Neutrophil (primary cell): ENCODE results near the gene CSF1R.

Experiments used
- H3K27ac ChIP-seq: fragments of 200-600 bp; sonication (generic); 2 replicates; pipeline ENCODE4 v1.5.1; 2016; ENCODE audit warnings: mild to moderate bottlenecking, moderate library complexity
- H3K27me3 ChIP-seq: fragments of 200-600 bp; sonication (generic); 2 replicates; pipeline ENCODE4 v1.6.0; 2016; ENCODE audit warnings: mild to moderate bottlenecking
- H3K36me3 ChIP-seq: fragments of 200-600 bp; sonication (generic); 2 replicates; pipeline ENCODE4 v1.5.1; 2017
- H3K4me1 ChIP-seq, 2 experiments: fragments of 200-600 bp in 1 of 2; sonication (generic) in 1 of 2; 1 replicate in 1 of 2; 2 replicates in 1 of 2; pipeline versions ENCODE4 v1.5.1 to v1.6.1; 2013 to 2016; ENCODE audit warnings: low read depth in 1 of 2, low read length in 1 of 2, mild to moderate bottlenecking in 1 of 2, moderate library complexity in 1 of 2; ENCODE audit not compliant: control insufficient read depth in 1 of 2, insufficient read depth in 1 of 2
- H3K4me3 ChIP-seq, 2 experiments: fragments of 200-600 bp in 1 of 2; sonication (generic) in 1 of 2; 1 replicate in 1 of 2; 2 replicates in 1 of 2; pipeline ENCODE4 v1.5.1; 2013 to 2016; ENCODE audit warnings: low read depth in 1 of 2, low read length in 1 of 2, mild to moderate bottlenecking in 1 of 2, moderate library complexity in 1 of 2
- H3K9me3 ChIP-seq: fragments of 200-600 bp; sonication (generic); 2 replicates; pipeline ENCODE4 v1.5.1; 2016
- CTCF ChIP-seq: fragments of 200-600 bp; sonication (generic); IDR thresholded peaks from 2 replicates; pipeline ENCODE4 v1.5.1; 2016; ENCODE audit warnings: antibody characterized with exemption

Gene CSF1R

GRCh38 chr5:150016537-150016936 is 69.8 kb downstream of the CSF1R start:
- H3K27ac ChIP-seq: no peak overlapping the region
- H3K36me3 ChIP-seq: peaks cover 64% of the 10 kb centered on the region
- H3K4me3 ChIP-seq: no peak overlapping the region
- TF ChIP-seq CTCF: no peak
- no peaks in the 10 kb centered on the region for H3K9me3 ChIP-seq
- H3K27me3 ChIP-seq: no peaks in the 10 kb centered on the region
- no peaks in the 10 kb centered on the region for H3K4me1 ChIP-seq

GRCh38 chr5:150015415-150015814 is 70.9 kb downstream of the CSF1R start:
- Histone ChIP-seq H3K4me1 (no peaks in the 10 kb centered on the region), H3K27ac (no peak overlapping the region), H3K4me3 (no peak overlapping the region), H3K9me3 (no peaks in the 10 kb centered on the region), H3K36me3 (peaks cover 65% of the 10 kb centered on the region), H3K27me3 (no peaks in the 10 kb centered on the region)
- TF ChIP-seq CTCF: no peak

GRCh38 chr5:150014456-150014855 is 71.9 kb downstream of the CSF1R start:
- H3K27me3 ChIP-seq: no peaks in the 10 kb centered on the region
- no peak overlapping the region for H3K4me3 ChIP-seq
- no peak overlapping the region for H3K27ac ChIP-seq
- H3K9me3 ChIP-seq: no peaks in the 10 kb centered on the region
- peaks cover 62% of the 10 kb centered on the region for H3K36me3 ChIP-seq
- H3K4me1 ChIP-seq: no peaks in the 10 kb centered on the region
- TF ChIP-seq CTCF: no peak

GRCh38 chr5:150013931-150014330 is 72.4 kb downstream of the CSF1R start:
- Histone ChIP-seq H3K4me3 (no peak overlapping the region), H3K36me3 (peaks cover 57% of the 10 kb centered on the region), H3K27ac (no peak overlapping the region)

GRCh38 chr5:150009671-150010387 is 76.5 kb downstream of the CSF1R start:
- Histone ChIP-seq H3K4me1 (no peaks in the 10 kb centered on the region), H3K9me3 (no peaks in the 10 kb centered on the region), H3K27me3 (no peaks in the 10 kb centered on the region), H3K27ac (no peak overlapping the region), H3K4me3 (no peak overlapping the region), H3K36me3 (peaks cover 44% of the 10 kb centered on the region)
- no peak for TF ChIP-seq CTCF

More at GRCh38 chr5:150013931-150014330, 72.4 kb downstream of the CSF1R start:
- Histone ChIP-seq H3K9me3 (no peaks in the 10 kb centered on the region), H3K27me3 (no peaks in the 10 kb centered on the region), H3K4me1 (no peaks in the 10 kb centered on the region)
- no peak for TF ChIP-seq CTCF
